WTC11 (cell line): ENCODE measurements around the gene HCRTR1. TPM values are rescaled to one million over a fixed set of nuclear protein-coding genes. Genes with fewer than 3 reads are reported as not detected.

Experiments used
- ATAC-seq: fragments of 200-7000 bp; cut with Tn5 transposase; 2 replicates; pipeline ENCODE4 v1.10.0; 2021; ENCODE audit warnings: mild to moderate bottlenecking, moderate library complexity
- CTCF ChIA-PET: fragments of 300-600 bp; sonication (Branson Sonifier 250); formaldehyde crosslinking; loops from one replicate; lab custom pipeline; 2021; ENCODE audit warnings: antibody characterized with exemption; lab: Charles Lee
- POLR2A ChIA-PET: fragments of 350-600 bp; sonication (Branson Sonifier 250); formaldehyde crosslinking; loops from one replicate; lab custom pipeline; 2021; ENCODE audit warnings: antibody characterized with exemption; lab: Charles Lee
- DNase-seq: peaks from one replicate; pipeline ENCODE4 v3.0.0; 2021; ENCODE audit warnings: low spot score
- H3K27ac Mint-ChIP-seq: 2 replicates; pipeline ENCODE4 v1.8.0; 2021; ENCODE audit warnings: mixed read lengths
- H3K27me3 Mint-ChIP-seq: 2 replicates; pipeline ENCODE4 v1.8.0; 2021; ENCODE audit warnings: low read depth, mild to moderate bottlenecking, moderate library complexity, mixed read lengths
- H3K36me3 Mint-ChIP-seq: 2 replicates; pipeline ENCODE4 v1.8.0; 2021; ENCODE audit warnings: mixed read lengths
- H3K4me1 Mint-ChIP-seq: 2 replicates; pipeline ENCODE4 v1.8.0; 2022; ENCODE audit warnings: mixed read lengths
- H3K4me3 Mint-ChIP-seq: 2 replicates; pipeline ENCODE4 v1.8.0; 2021; ENCODE audit warnings: mild to moderate bottlenecking, moderate library complexity, mixed read lengths
- H3K9me3 Mint-ChIP-seq: 2 replicates; pipeline ENCODE4 v1.8.0; 2021; ENCODE audit warnings: mixed read lengths
- ATF1 ChIP-seq: sonication (generic); formaldehyde crosslinking; IDR thresholded peaks from 2 replicates; pipeline ENCODE4 v1.8.1; 2023; ENCODE audit warnings: mild to moderate bottlenecking, moderate library complexity, missing genetic modification reagents
- FOXP1 ChIP-seq: sonication (generic); formaldehyde crosslinking; IDR thresholded peaks from 2 replicates; pipeline ENCODE4 v1.8.0; 2022; ENCODE audit warnings: missing genetic modification reagents, mild to moderate bottlenecking, moderate library complexity, borderline replicate concordance
- GRHL2 ChIP-seq: fragments of 250-450 bp; sonication (Bioruptor Pico); IDR thresholded peaks from 2 replicates; pipeline ENCODE4 v1.8.0; 2022; ENCODE audit warnings: mild to moderate bottlenecking, moderate library complexity; ENCODE audit not compliant: insufficient replicate concordance, severe bottlenecking
- HMGA2 ChIP-seq: fragments of 250-450 bp; sonication (Bioruptor Pico); IDR thresholded peaks from 2 replicates; pipeline ENCODE4 v1.4.0; 2021; ENCODE audit warnings: mild to moderate bottlenecking, moderate library complexity
- MYBL2 ChIP-seq: sonication (generic); formaldehyde crosslinking; IDR thresholded peaks from 2 replicates; pipeline ENCODE4 v1.8.1; 2023; ENCODE audit warnings: mild to moderate bottlenecking, moderate library complexity, missing genetic modification reagents
- SMAD3 ChIP-seq: sonication (generic); formaldehyde crosslinking; IDR thresholded peaks from 2 replicates; pipeline ENCODE4 v1.8.0; 2022; ENCODE audit warnings: missing genetic modification reagents, mild to moderate bottlenecking, borderline replicate concordance
- SMAD4 ChIP-seq: sonication (generic); formaldehyde crosslinking; IDR thresholded peaks from 2 replicates; pipeline ENCODE4 v1.8.0; 2022; ENCODE audit warnings: mild to moderate bottlenecking, missing genetic modification reagents
- SOX15 ChIP-seq: fragments of 250-450 bp; sonication (Bioruptor Pico); IDR thresholded peaks from 2 replicates; pipeline ENCODE4 v1.9.0; 2021; ENCODE audit warnings: mild to moderate bottlenecking
- TEAD1 ChIP-seq: sonication (generic); formaldehyde crosslinking; IDR thresholded peaks from 2 replicates; pipeline ENCODE4 v1.8.0; 2022; ENCODE audit warnings: mild to moderate bottlenecking, missing genetic modification reagents
- TEAD4 ChIP-seq: sonication (generic); formaldehyde crosslinking; IDR thresholded peaks from 2 replicates; pipeline ENCODE4 v1.8.0; 2022; ENCODE audit warnings: mild to moderate bottlenecking, missing genetic modification reagents
- ZNF219 ChIP-seq: sonication (generic); formaldehyde crosslinking; IDR thresholded peaks from 2 replicates; pipeline ENCODE4 v1.8.0; 2023; ENCODE audit warnings: missing genetic modification reagents, mild to moderate bottlenecking, borderline replicate concordance
- ZNF317 ChIP-seq: sonication (generic); formaldehyde crosslinking; IDR thresholded peaks from 2 replicates; pipeline ENCODE4 v1.8.1; 2023; ENCODE audit warnings: low read depth, mild to moderate bottlenecking, moderate library complexity, missing genetic modification reagents, borderline replicate concordance
- ZNF396 ChIP-seq: fragments of 250-450 bp; sonication (Bioruptor Pico); IDR thresholded peaks from 2 replicates; pipeline ENCODE4 v1.8.0; 2021; ENCODE audit warnings: mild to moderate bottlenecking, moderate library complexity, borderline replicate concordance
- total RNA-seq: library from RNA; stranded (reverse); gene quantifications from 3 replicates; pipeline ENCODE4 v1.2.3, GENCODE V29; 2021
- TF ChIP-seq, protein P1 (sequence below): sonication (generic); formaldehyde crosslinking; IDR thresholded peaks from 2 replicates; pipeline ENCODE4 v1.8.0; 2023; ENCODE audit warnings: missing genetic modification reagents
- TF ChIP-seq, protein P2 (sequence below): fragments of 250-450 bp; sonication (Bioruptor Pico); conservative IDR thresholded peaks from 2 replicates; pipeline ENCODE4 v1.9.0; 2021; ENCODE audit warnings: mild to moderate bottlenecking
- TF ChIP-seq, protein P3 (sequence below): sonication (generic); formaldehyde crosslinking; IDR thresholded peaks from 2 replicates; pipeline ENCODE4 v1.8.0; 2022; ENCODE audit warnings: missing genetic modification reagents
- TF ChIP-seq, protein P4 (sequence below): sonication (generic); formaldehyde crosslinking; conservative IDR thresholded peaks from 2 replicates; pipeline ENCODE4 v1.8.1; 2023; ENCODE audit warnings: mild to moderate bottlenecking, low read depth, missing genetic modification reagents, moderate library complexity
- TF ChIP-seq, protein P5 (sequence below): sonication (generic); formaldehyde crosslinking; IDR thresholded peaks from 2 replicates; pipeline ENCODE4 v1.8.1; 2022; ENCODE audit warnings: mild to moderate bottlenecking, moderate library complexity, missing genetic modification reagents

The HCRTR1 gene
- total RNA-seq, 1 experiment from 2014 or later: 0.13 TPM

DNA sequence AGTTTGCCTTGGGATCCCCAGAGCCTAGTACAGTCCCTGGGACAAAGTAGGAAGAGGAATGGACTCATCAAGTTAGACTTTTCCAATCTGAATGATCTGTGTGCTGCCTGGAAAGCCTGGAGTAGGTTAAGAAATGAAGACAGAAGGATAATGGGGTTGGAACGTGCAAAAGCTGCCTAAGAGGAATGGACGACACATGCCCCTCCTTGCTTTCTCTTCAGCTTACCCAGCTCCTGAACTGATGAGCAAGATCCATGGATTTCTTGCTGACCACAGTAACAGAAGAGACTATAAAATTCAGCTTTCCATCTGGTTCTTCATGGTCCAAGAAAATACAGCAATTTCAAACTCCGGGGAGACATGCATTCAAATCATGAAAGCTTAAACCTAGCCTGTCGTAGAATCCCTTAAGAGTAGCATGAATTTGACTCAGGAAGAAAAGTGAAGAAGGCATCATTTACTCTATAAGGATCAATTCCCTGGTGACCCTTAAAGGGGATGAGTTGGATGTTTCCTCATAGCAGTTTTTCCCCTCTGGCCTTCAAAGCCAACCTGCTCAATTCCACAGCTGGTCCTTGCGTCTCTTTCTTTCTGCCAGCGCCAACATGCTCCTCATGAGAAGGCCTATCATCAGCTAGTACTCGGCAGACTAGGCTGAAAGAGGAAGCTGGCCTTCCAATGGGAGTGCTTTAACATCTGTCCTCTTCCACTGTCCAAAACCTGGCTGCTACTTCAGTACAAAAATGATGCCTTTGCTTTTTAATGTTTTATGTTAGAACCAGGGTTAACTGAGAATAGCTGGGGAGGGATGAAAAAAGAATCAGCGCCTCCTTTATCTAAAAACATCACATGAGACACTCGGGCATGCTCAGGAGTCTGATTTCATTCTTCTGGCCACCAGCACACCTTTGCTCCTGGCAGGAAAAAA, 32.9 kb downstream of the HCRTR1 start (continued):
- TF ChIP-seq, protein P1, sequence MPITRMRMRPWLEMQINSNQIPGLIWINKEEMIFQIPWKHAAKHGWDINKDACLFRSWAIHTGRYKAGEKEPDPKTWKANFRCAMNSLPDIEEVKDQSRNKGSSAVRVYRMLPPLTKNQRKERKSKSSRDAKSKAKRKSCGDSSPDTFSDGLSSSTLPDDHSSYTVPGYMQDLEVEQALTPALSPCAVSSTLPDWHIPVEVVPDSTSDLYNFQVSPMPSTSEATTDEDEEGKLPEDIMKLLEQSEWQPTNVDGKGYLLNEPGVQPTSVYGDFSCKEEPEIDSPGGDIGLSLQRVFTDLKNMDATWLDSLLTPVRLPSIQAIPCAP (CRISPR knock-in tag): no peak
- TF ChIP-seq, protein P2, sequence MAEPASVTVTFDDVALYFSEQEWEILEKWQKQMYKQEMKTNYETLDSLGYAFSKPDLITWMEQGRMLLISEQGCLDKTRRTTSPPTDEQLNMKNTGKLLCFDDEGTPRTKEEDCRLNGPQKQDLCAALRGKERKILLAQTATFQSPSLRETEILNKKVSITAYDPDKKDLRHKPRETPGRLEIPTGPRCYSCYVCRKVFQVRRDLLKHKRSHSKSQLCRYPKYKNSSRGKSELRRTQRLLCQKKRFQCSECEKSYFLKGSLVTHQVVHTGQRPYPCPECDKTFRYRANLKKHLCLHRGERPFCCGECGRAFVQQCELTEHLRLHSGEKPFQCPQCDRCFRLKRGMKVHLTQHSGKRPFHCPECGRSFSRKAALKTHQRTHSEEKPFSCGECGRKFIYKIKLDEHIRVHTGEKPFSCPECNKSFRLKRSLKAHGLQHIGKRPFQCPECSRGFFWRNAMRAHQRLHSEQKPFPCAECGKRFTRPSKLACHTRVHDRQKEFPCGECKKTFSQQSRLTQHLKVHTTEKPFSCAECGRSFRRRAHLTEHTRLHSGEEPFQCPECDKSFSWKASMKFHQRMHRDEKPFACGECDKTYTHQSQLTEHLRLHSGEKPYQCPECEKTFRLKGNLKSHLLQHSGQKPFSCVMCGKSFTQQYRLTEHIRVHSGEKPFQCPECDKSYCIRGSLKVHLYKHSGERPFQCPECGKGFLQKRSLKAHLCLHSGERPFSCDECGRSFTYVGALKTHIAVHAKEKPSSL (CRISPR knock-in tag): no peak
- TF ChIP-seq, all 79 proteins: peak for 0

DNA sequence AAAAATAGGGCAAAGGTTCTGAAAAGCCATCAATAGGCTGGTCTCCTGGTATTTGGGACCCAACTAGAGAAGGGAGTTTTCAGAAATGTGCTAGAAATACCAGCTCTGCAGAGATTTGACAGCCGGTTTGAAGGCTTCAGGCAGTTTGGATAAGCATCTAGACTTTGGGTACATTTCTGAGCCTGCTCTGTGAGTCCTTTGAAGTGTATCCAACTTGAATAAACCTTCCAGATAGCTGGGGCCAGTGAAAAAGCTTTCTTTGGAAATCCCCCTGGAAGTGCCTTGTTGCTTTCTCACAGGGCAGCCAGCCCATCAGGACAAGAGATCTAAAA, 33.6 kb downstream of the HCRTR1 start:
- POLR2A ChIA-PET: no interaction called here
- ATAC-seq (no peak), DNase-seq (no peak)
- TF ChIP-seq, protein P3, sequence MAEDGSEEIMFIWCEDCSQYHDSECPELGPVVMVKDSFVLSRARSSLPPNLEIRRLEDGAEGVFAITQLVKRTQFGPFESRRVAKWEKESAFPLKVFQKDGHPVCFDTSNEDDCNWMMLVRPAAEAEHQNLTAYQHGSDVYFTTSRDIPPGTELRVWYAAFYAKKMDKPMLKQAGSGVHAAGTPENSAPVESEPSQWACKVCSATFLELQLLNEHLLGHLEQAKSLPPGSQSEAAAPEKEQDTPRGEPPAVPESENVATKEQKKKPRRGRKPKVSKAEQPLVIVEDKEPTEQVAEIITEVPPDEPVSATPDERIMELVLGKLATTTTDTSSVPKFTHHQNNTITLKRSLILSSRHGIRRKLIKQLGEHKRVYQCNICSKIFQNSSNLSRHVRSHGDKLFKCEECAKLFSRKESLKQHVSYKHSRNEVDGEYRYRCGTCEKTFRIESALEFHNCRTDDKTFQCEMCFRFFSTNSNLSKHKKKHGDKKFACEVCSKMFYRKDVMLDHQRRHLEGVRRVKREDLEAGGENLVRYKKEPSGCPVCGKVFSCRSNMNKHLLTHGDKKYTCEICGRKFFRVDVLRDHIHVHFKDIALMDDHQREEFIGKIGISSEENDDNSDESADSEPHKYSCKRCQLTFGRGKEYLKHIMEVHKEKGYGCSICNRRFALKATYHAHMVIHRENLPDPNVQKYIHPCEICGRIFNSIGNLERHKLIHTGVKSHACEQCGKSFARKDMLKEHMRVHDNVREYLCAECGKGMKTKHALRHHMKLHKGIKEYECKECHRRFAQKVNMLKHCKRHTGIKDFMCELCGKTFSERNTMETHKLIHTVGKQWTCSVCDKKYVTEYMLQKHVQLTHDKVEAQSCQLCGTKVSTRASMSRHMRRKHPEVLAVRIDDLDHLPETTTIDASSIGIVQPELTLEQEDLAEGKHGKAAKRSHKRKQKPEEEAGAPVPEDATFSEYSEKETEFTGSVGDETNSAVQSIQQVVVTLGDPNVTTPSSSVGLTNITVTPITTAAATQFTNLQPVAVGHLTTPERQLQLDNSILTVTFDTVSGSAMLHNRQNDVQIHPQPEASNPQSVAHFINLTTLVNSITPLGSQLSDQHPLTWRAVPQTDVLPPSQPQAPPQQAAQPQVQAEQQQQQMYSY (CRISPR knock-in tag): no peak
- TF ChIP-seq, protein P4, sequence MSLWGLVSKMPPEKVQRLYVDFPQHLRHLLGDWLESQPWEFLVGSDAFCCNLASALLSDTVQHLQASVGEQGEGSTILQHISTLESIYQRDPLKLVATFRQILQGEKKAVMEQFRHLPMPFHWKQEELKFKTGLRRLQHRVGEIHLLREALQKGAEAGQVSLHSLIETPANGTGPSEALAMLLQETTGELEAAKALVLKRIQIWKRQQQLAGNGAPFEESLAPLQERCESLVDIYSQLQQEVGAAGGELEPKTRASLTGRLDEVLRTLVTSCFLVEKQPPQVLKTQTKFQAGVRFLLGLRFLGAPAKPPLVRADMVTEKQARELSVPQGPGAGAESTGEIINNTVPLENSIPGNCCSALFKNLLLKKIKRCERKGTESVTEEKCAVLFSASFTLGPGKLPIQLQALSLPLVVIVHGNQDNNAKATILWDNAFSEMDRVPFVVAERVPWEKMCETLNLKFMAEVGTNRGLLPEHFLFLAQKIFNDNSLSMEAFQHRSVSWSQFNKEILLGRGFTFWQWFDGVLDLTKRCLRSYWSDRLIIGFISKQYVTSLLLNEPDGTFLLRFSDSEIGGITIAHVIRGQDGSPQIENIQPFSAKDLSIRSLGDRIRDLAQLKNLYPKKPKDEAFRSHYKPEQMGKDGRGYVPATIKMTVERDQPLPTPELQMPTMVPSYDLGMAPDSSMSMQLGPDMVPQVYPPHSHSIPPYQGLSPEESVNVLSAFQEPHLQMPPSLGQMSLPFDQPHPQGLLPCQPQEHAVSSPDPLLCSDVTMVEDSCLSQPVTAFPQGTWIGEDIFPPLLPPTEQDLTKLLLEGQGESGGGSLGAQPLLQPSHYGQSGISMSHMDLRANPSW: no peak
- TF ChIP-seq ZNF317 (CRISPR knock-in tag) (no peak), SMAD4 (CRISPR knock-in tag) (no peak), FOXP1 (no peak), ATF1 (CRISPR knock-in tag) (no peak), ZNF396 (no peak), SMAD3 (CRISPR knock-in tag) (no peak), TEAD4 (CRISPR knock-in tag) (no peak), HMGA2 (no peak), TEAD1 (no peak), MYBL2 (CRISPR knock-in tag) (no peak), SOX15 (CRISPR knock-in tag) (no peak), ZNF219 (no peak), GRHL2 (no peak)
- TF ChIP-seq, protein P5, sequence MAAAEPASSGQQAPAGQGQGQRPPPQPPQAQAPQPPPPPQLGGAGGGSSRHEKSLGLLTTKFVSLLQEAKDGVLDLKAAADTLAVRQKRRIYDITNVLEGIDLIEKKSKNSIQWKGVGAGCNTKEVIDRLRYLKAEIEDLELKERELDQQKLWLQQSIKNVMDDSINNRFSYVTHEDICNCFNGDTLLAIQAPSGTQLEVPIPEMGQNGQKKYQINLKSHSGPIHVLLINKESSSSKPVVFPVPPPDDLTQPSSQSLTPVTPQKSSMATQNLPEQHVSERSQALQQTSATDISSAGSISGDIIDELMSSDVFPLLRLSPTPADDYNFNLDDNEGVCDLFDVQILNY (CRISPR knock-in tag): no peak
- Mint-ChIP-seq H3K4me1 (no peaks in the 10 kb centered on the region), H3K4me3 (no peak overlapping the region), H3K9me3 (no peaks in the 10 kb centered on the region; the same call in 1 of the 2 replicates), H3K27me3 (no peaks in the 10 kb centered on the region; the same call in 1 of the 2 replicates), H3K36me3 (no peaks in the 10 kb centered on the region), H3K27ac (no peak overlapping the region)
- CTCF ChIA-PET: interaction anchor here (0.9 to 1.5 kb wide), 8 partner anchors 13 to 65 kb away, joined by 3 to 5 read pairs (median 4); partner anchors contain the start of gene COL16A1
